ENCODE results near the gene CRAMP1.

CRAMP1 gene

DNA sequence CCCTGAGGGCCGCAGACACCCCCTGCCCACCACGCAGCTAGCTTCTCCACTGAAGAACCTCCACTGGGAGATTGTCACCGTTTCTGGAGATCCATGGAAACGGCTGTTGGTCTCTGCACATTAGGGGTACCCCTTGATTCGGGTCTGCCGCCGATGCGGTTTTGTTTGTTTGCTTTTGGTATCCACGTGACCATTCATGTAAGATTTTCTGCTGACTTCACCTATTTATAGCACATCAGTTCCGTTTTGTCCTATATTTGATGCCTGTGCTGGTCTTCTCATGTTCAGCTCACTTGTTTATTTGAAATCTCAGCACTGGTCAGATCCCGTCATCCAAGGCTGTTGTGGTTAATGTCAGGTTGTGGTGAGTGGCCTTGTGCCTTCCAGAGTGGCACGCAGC, 21.1 kb downstream of the CRAMP1 start:
- DNase-seq (ENCODE audit: extremely low read depth, low read depth), result no peak
- TF ChIP-seq, protein P1, sequence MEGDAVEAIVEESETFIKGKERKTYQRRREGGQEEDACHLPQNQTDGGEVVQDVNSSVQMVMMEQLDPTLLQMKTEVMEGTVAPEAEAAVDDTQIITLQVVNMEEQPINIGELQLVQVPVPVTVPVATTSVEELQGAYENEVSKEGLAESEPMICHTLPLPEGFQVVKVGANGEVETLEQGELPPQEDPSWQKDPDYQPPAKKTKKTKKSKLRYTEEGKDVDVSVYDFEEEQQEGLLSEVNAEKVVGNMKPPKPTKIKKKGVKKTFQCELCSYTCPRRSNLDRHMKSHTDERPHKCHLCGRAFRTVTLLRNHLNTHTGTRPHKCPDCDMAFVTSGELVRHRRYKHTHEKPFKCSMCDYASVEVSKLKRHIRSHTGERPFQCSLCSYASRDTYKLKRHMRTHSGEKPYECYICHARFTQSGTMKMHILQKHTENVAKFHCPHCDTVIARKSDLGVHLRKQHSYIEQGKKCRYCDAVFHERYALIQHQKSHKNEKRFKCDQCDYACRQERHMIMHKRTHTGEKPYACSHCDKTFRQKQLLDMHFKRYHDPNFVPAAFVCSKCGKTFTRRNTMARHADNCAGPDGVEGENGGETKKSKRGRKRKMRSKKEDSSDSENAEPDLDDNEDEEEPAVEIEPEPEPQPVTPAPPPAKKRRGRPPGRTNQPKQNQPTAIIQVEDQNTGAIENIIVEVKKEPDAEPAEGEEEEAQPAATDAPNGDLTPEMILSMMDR (IDR thresholded peaks at IDR 0.05; ENCODE audit: low read depth, low read length), result no peak

DNA sequence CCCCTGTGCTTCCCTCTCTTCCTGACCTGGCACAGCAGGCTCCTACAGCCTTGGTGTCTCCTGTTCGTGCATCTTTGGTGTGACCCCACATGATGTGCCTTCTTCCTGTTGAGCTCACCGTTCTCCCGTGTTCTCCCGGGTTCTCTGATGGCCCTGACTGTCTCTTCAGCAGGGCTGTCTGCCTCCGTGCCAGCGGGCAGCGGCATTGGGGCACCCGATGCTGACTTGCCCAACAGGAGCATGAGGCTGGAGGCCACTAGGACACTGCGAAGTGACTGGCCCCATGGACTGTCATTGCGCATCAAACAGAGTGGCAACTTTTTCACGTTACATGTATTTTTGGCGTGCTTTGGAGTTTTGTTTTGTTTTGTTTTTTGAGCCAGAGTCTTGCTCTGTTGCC, 22.4 kb downstream of the CRAMP1 start:
- DNase-seq (ENCODE audit: extremely low read depth, low read depth), result no peak
- TF ChIP-seq, protein P1 (IDR thresholded peaks at IDR 0.05; ENCODE audit: low read depth, low read length), result no peak

DNA sequence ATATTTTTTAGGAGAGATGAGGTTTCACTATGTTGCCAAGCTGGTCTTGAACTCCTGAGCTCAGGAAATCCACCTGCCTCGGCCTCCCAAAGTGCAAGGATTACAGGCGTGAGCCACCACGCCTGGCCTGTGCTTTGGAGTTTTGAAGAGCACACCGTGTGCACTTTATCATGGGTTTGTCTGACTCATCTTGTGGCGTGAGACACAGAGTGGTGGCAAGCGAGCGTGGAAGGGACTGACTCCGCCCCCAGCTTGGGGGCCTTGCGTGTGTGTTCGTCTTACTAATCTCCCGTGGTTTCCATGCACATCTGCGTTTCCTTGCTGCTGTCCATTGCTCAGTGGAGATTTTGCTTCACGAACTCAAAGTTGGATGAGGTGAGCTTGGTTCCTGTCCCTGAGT, 22.9 kb downstream of the CRAMP1 start:
- TF ChIP-seq, protein P1 (IDR thresholded peaks at IDR 0.05; ENCODE audit: low read depth, low read length), result no peak
- no peak for DNase-seq (ENCODE audit: extremely low read depth, low read depth)

DNA sequence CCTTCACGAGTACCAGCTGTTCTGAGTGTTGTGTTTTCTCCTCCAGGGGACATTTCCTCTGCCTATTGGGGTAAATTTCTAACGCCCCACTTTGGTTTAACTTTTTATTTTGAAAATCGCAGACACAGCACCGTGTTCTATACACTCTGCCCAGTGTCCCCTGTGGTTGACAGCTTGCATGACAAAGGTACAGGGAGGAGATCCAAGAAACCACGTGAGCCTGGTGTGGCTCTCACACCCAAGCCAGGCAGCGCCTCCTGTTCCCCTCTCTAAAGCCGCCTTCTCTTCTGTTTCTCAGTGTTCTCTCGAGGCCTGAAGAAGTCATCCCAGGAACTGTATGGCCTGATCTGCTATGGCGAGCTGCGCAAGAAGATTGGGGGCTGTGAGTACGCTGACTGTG, 25.4 kb downstream of the CRAMP1 start:
- no peak for DNase-seq (ENCODE audit: extremely low read depth, low read depth)
- TF ChIP-seq, protein P1 (IDR thresholded peaks at IDR 0.05; ENCODE audit: low read depth, low read length), result no peak

DNA sequence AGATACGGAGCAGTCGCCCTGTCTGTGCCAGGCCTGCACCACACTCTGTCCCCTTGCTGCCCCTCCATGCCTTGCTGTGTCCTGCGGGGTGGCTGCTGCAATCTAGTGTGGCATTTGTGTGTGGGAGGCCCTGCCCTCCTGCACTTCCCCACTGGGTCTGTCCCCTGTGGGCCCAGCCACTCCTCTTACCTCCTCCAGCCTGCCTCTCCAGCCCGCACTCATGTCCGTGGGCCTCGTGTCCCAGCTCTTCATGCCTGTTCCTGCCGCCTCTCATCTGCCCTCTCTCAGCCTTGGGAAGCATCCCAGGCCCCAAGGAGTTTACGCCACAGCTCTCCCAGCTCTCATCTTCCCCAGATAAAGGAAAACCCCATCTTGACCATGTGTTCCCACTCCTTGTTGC, 26.6 kb downstream of the CRAMP1 start:
- no peak for DNase-seq (ENCODE audit: extremely low read depth, low read depth)
- TF ChIP-seq, protein P1 (IDR thresholded peaks at IDR 0.05; ENCODE audit: low read depth, low read length), result no peak

DNA sequence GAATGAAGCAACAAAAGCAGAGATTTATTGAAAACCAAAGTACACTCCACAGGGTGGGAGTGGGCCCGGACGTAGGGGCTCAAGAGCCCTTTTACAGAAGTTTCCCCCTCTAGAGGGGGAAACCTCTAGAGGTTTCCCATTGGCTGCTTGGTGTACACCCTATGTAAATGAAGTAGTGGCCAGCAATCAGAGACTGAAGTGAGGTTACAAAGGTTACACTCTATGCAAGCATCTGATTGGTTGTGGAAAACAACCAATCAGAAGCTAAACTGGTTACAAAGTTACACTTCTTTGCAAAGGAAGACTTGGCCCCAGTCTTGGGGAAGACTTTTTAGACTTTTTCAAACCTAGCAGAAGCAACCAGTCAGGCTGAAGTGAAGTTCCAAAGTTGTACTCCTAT, 27.1 kb downstream of the CRAMP1 start:
- TF ChIP-seq, protein P1 (IDR thresholded peaks at IDR 0.05; ENCODE audit: low read depth, low read length), result no peak

DNA sequence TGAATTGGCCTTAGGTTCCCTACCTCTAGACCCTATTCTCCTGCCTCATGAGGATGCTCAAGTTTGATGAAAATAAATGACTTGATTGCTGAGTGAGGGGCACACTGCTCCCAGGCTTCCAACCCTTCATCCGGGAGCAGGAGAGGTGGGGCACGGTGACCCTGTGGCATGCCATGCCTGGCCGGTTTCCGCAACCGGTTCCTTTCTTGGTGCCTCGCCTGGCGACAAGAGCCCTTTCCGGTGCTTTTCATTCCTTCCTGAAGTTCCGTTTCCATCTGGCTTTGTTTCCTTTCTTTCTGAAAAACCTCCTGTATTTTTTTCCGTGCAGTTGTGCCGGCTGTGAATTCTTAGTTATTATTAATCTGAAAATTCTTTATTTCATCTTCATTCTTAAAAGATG, 27.7 kb downstream of the CRAMP1 start:
- TF ChIP-seq, protein P1 (IDR thresholded peaks at IDR 0.05; ENCODE audit: low read depth, low read length), result no peak
- no peak for DNase-seq (ENCODE audit: extremely low read depth, low read depth)

More for the DNA sequence above, 27.1 kb downstream of the CRAMP1 start:
- no peak for DNase-seq (ENCODE audit: extremely low read depth, low read depth)

Data from AG09319 (cell line).